Measurements from ENCODE around the gene VAV1.

GRCh38 chr19:6866741-6867151 is 94.2 kb downstream of the VAV1 start:
- no peak for TF ChIP-seq CTCF (IDR thresholded peaks at IDR 0.05; ENCODE audit: low read depth, low read length, missing input control)
- no peak for TF ChIP-seq JUND (IDR thresholded peaks at IDR 0.05)
- TF ChIP-seq ZBTB33 (IDR thresholded peaks at IDR 0.05), result no peak
- TF ChIP-seq REST (IDR thresholded peaks at IDR 0.05), result no peak
- no peak for TF ChIP-seq HNF4A (conservative IDR thresholded peaks at IDR 0.05)
- no peak for TF ChIP-seq EGR1 (IDR thresholded peaks at IDR 0.05; ENCODE audit: low read depth in 2 of 2)
- TF ChIP-seq YY1 (IDR thresholded peaks at IDR 0.05), result no peak
- no peak for TF ChIP-seq FOXA1 (IDR thresholded peaks at IDR 0.05)
- TF ChIP-seq TAF1 (conservative IDR thresholded peaks at IDR 0.05), result no peak
